HepG2 (cell line): ENCODE measurements around the gene XRCC1. TPM values are rescaled to one million over a fixed set of nuclear protein-coding genes. Genes with fewer than 3 reads are reported as not detected.

Source experiments
- FOXC1 ChIP-seq: sonication (generic); formaldehyde crosslinking; IDR thresholded peaks from 2 replicates; pipeline ENCODE4 v1.8.0; 2022; ENCODE audit warnings: mild to moderate bottlenecking, missing genetic modification reagents, borderline replicate concordance
- IKZF1 ChIP-seq: fragments of 450-650 bp; IDR thresholded peaks from 2 replicates; pipeline ENCODE4 v1.7.1; 2016
- IKZF4 ChIP-seq: sonication (generic); formaldehyde crosslinking; IDR thresholded peaks from 2 replicates; pipeline ENCODE4 v1.5.1; 2020; ENCODE audit warnings: borderline replicate concordance, mild to moderate bottlenecking, low read depth, missing genetic modification reagents; ENCODE audit errors: not compliant biosample characterization
- IRF2 ChIP-seq: IDR thresholded peaks from 2 replicates; pipeline ENCODE4 v1.6.1; 2018; ENCODE audit warnings: missing genetic modification reagents, missing compliant biosample characterization
- MLX ChIP-seq: IDR thresholded peaks from 2 replicates; pipeline ENCODE4 v1.6.1; 2016
- MZF1 ChIP-seq: sonication (generic); formaldehyde crosslinking; IDR thresholded peaks from 2 replicates; pipeline ENCODE4 v1.8.1; 2023; ENCODE audit warnings: mild to moderate bottlenecking, missing genetic modification reagents, borderline replicate concordance
- NR2F2 ChIP-seq: IDR thresholded peaks from 2 replicates; pipeline ENCODE4 v1.6.1; 2012; ENCODE audit warnings: low read depth, inconsistent platforms, borderline replicate concordance
- RAD21 ChIP-seq: fragments of 450-650 bp; formaldehyde crosslinking; IDR thresholded peaks from 2 replicates; pipeline ENCODE4 v1.5.0; 2020; ENCODE audit warnings: mild to moderate bottlenecking
- RORA ChIP-seq: sonication (generic); formaldehyde crosslinking; IDR thresholded peaks from 2 replicates; pipeline ENCODE4 v1.5.0; 2020; ENCODE audit warnings: mild to moderate bottlenecking, missing genetic modification reagents, moderate library complexity
- ZNF136 ChIP-seq: sonication (generic); formaldehyde crosslinking; IDR thresholded peaks from 2 replicates; pipeline ENCODE4 v1.8.1; 2022; ENCODE audit warnings: low read depth, mild to moderate bottlenecking, moderate library complexity, missing genetic modification reagents
- ZNF20 ChIP-seq: sonication (generic); formaldehyde crosslinking; IDR thresholded peaks from 2 replicates; pipeline ENCODE4 v1.4.0; 2020; ENCODE audit warnings: mild to moderate bottlenecking, moderate library complexity, missing genetic modification reagents
- ZNF251 ChIP-seq: sonication (generic); formaldehyde crosslinking; IDR thresholded peaks from 2 replicates; pipeline ENCODE4 v1.9.0; 2021; ENCODE audit warnings: mild to moderate bottlenecking, missing genetic modification reagents
- ZNF343 ChIP-seq: sonication (generic); formaldehyde crosslinking; IDR thresholded peaks from 2 replicates; pipeline ENCODE4 v1.4.0; 2020; ENCODE audit warnings: mild to moderate bottlenecking, missing genetic modification reagents
- ZNF430 ChIP-seq: sonication (generic); formaldehyde crosslinking; IDR thresholded peaks from 2 replicates; pipeline ENCODE4 v1.9.0; 2021; ENCODE audit warnings: mild to moderate bottlenecking, missing genetic modification reagents
- ZNF501 ChIP-seq: sonication (generic); formaldehyde crosslinking; IDR thresholded peaks from 2 replicates; pipeline ENCODE4 v1.5.1; 2020; ENCODE audit warnings: mild to moderate bottlenecking, moderate library complexity, missing genetic modification reagents
- polyA plus RNA-seq, 8 experiments: library from polyadenylated mRNA; depleted of rRNA in 3 of 8; stranded (reverse) in 7 of 8; unstranded in 1 of 8; fragments of >200 nt; fragmentation: Illumina TruSeq in 4 of 8; extraction: Trizol in 4 of 8; gene quantifications; 2 replicates each; pipeline versions ENCODE4 v1.2.1 to v1.2.3, GENCODE V29; 2011 to 2016; ENCODE audit warnings: low read depth in 4 of 8, missing spikeins in 1 of 8, mixed read lengths in 1 of 8; ENCODE audit not compliant: insufficient read depth in 1 of 8
- total RNA-seq, 5 experiments: library from RNA; depleted of rRNA; stranded (reverse); fragments of >200 nt; fragmentation: Illumina TruSeq; extraction: Trizol; gene quantifications; 2 replicates each; pipeline ENCODE4 v1.2.3, GENCODE V29; 2016; ENCODE audit warnings: low read depth in 1 of 5
- TF ChIP-seq, protein P1 (sequence below): IDR thresholded peaks from 2 replicates; pipeline ENCODE4 v1.6.1; 2018; ENCODE audit warnings: missing genetic modification reagents
- TF ChIP-seq, protein P2 (sequence below): sonication (generic); formaldehyde crosslinking; IDR thresholded peaks from 2 replicates; pipeline ENCODE4 v1.8.0; 2022; ENCODE audit warnings: low read depth, missing genetic modification reagents
- TF ChIP-seq, protein P3 (sequence below): sonication (generic); formaldehyde crosslinking; IDR thresholded peaks from 2 replicates; pipeline ENCODE4 v1.4.0; 2020; ENCODE audit warnings: low read depth, mild to moderate bottlenecking, missing genetic modification reagents
- TF ChIP-seq, protein P4 (sequence below): sonication (generic); formaldehyde crosslinking; IDR thresholded peaks from 2 replicates; pipeline ENCODE4 v1.9.0; 2021; ENCODE audit warnings: missing genetic modification reagents, mild to moderate bottlenecking, borderline replicate concordance
- TF ChIP-seq, protein P5 (sequence below): sonication (generic); formaldehyde crosslinking; IDR thresholded peaks from 2 replicates; pipeline ENCODE4 v1.5.1; 2020; ENCODE audit warnings: mild to moderate bottlenecking, missing genetic modification reagents, moderate library complexity

Gene XRCC1
- total and polyA plus RNA-seq, 2 of the 13 experiments (the other 11 are each of a cell fraction or from before 2014, with no cell fraction given): 24.7 to 26.3 TPM

GRCh38 chr19:43619262-43620060 lies 44.1 kb upstream of the XRCC1 start, which contains the start of gene ZNF428 (continued):
- TF ChIP-seq, protein P1, sequence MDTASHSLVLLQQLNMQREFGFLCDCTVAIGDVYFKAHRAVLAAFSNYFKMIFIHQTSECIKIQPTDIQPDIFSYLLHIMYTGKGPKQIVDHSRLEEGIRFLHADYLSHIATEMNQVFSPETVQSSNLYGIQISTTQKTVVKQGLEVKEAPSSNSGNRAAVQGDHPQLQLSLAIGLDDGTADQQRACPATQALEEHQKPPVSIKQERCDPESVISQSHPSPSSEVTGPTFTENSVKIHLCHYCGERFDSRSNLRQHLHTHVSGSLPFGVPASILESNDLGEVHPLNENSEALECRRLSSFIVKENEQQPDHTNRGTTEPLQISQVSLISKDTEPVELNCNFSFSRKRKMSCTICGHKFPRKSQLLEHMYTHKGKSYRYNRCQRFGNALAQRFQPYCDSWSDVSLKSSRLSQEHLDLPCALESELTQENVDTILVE (CRISPR knock-in tag): peak; percentile 98
- TF ChIP-seq ZNF20 (0 out of 2 replicates have a peak, but pooled peaks have one; percentile 40), RAD21 (CRISPR knock-in tag) (peak; percentile 37; the same call in 1 of the 2 replicates), MLX (CRISPR knock-in tag) (no peak), ZNF430 (CRISPR knock-in tag) (peak; percentile 76), ZNF343 (CRISPR knock-in tag) (peak; percentile 53; the same call in 1 of the 2 replicates), IKZF1 (no peak), NR2F2 (0 out of 2 replicates have a peak, but pooled peaks have one; percentile 6), FOXC1 (CRISPR knock-in tag) (peak; percentile 94), IRF2 (CRISPR knock-in tag) (peak; percentile 35; the same call in 1 of the 2 replicates), IKZF4 (CRISPR knock-in tag) (peak; percentile 57), MZF1 (CRISPR knock-in tag) (peak; percentile 71; the same call in 1 of the 2 replicates), ZNF251 (CRISPR knock-in tag) (no peak), ZNF501 (no peak), ZNF136 (CRISPR knock-in tag) (peak; percentile 65), RORA (CRISPR knock-in tag) (no peak)
- TF ChIP-seq, protein P2, sequence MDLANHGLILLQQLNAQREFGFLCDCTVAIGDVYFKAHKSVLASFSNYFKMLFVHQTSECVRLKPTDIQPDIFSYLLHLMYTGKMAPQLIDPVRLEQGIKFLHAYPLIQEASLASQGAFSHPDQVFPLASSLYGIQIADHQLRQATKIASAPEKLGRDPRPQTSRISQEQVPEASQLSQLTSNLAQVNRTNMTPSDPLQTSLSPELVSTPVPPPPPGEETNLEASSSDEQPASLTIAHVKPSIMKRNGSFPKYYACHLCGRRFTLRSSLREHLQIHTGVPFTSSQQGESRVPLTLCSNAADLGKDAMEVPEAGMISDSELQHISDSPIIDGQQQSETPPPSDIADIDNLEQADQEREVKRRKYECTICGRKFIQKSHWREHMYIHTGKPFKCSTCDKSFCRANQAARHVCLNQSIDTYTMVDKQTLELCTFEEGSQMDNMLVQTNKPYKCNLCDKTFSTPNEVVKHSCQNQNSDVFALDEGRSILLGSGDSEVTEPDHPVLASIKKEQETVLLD (CRISPR knock-in tag): peak; percentile 98
- TF ChIP-seq, protein P3, sequence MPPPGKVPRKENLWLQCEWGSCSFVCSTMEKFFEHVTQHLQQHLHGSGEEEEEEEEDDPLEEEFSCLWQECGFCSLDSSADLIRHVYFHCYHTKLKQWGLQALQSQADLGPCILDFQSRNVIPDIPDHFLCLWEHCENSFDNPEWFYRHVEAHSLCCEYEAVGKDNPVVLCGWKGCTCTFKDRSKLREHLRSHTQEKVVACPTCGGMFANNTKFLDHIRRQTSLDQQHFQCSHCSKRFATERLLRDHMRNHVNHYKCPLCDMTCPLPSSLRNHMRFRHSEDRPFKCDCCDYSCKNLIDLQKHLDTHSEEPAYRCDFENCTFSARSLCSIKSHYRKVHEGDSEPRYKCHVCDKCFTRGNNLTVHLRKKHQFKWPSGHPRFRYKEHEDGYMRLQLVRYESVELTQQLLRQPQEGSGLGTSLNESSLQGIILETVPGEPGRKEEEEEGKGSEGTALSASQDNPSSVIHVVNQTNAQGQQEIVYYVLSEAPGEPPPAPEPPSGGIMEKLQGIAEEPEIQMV (CRISPR knock-in tag): peak; percentile 90; the same call in 1 of the 2 replicates
- TF ChIP-seq, protein P4, sequence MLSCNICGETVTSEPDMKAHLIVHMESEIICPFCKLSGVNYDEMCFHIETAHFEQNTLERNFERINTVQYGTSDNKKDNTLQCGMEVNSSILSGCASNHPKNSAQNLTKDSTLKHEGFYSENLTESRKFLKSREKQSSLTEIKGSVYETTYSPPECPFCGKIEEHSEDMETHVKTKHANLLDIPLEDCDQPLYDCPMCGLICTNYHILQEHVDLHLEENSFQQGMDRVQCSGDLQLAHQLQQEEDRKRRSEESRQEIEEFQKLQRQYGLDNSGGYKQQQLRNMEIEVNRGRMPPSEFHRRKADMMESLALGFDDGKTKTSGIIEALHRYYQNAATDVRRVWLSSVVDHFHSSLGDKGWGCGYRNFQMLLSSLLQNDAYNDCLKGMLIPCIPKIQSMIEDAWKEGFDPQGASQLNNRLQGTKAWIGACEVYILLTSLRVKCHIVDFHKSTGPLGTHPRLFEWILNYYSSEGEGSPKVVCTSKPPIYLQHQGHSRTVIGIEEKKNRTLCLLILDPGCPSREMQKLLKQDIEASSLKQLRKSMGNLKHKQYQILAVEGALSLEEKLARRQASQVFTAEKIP (CRISPR knock-in tag): no peak
- TF ChIP-seq, protein P5, sequence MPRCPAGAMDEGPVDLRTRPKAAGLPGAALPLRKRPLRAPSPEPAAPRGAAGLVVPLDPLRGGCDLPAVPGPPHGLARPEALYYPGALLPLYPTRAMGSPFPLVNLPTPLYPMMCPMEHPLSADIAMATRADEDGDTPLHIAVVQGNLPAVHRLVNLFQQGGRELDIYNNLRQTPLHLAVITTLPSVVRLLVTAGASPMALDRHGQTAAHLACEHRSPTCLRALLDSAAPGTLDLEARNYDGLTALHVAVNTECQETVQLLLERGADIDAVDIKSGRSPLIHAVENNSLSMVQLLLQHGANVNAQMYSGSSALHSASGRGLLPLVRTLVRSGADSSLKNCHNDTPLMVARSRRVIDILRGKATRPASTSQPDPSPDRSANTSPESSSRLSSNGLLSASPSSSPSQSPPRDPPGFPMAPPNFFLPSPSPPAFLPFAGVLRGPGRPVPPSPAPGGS (CRISPR knock-in tag): peak; percentile 73; the same call in 1 of the 2 replicates
